ENCODE data around the gene KRT38.

DNA sequence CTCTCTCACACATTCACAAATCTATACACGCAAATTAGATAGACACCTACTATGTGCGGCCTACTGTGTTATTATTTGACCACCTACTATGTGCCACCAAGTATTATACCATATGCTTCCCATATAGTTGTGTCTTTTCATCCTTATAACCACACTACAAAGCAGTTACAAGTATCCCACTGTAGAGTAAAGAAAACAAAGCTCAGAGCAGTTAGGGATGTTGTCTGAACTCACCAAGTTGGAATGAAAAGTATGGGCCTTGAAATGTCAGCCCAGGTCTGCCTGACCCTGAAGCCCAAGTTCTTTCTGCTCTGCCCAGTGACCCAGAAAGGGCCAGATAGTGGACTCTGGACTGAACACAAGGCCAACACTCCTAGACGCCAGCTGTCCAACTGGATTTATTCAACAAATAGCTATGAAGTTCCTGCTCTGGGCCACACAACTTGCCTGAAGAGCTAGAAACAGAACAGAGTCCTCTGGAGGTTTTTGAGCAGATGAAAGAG lies 24.9 kb downstream of the KRT38 start:
- TF ChIP-seq, protein P1, sequence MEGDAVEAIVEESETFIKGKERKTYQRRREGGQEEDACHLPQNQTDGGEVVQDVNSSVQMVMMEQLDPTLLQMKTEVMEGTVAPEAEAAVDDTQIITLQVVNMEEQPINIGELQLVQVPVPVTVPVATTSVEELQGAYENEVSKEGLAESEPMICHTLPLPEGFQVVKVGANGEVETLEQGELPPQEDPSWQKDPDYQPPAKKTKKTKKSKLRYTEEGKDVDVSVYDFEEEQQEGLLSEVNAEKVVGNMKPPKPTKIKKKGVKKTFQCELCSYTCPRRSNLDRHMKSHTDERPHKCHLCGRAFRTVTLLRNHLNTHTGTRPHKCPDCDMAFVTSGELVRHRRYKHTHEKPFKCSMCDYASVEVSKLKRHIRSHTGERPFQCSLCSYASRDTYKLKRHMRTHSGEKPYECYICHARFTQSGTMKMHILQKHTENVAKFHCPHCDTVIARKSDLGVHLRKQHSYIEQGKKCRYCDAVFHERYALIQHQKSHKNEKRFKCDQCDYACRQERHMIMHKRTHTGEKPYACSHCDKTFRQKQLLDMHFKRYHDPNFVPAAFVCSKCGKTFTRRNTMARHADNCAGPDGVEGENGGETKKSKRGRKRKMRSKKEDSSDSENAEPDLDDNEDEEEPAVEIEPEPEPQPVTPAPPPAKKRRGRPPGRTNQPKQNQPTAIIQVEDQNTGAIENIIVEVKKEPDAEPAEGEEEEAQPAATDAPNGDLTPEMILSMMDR (IDR thresholded peaks at IDR 0.05; ENCODE audit: low read length), result no peak
- TF ChIP-seq EZH2 (IDR thresholded peaks at IDR 0.05; ENCODE audit: borderline replicate concordance, low read length), result no peak

All from OCI-LY1 (cell line).